Gastroesophageal sphincter (tissue), 4 donors: ENCODE measurements around the gene GUCA1A. TPM values are rescaled to one million over a fixed set of nuclear protein-coding genes. Genes with fewer than 3 reads are reported as not detected.

Experiments used
- ATAC-seq: fragments of 150-250 bp; one replicate; pipeline ENCODE4 v1.9.1; 2016; ENCODE audit warnings: mild to moderate bottlenecking, moderate library complexity
- H3K27ac ChIP-seq, 4 donors: fragments of 200-600 bp; sonication (generic) in 3 of 4; 1 replicate in 3 of 4; 2 replicates in 1 of 4; pipeline ENCODE4 v1.5.1; 2016 to 2019
- H3K27me3 ChIP-seq: fragments of 200-600 bp; sonication (generic); one replicate; pipeline ENCODE4 v1.5.1; 2019
- H3K36me3 ChIP-seq, 2 donors: fragments of 200-600 bp; sonication (generic); one replicate each; pipeline ENCODE4 v1.5.1; 2019; ENCODE audit warnings: control low read depth in 1 of 2
- H3K4me1 ChIP-seq, 3 donors: fragments of 200-600 bp; sonication (generic); 1 replicate in 2 of 3; 2 replicates in 1 of 3; pipeline ENCODE4 v1.5.1; 2016 to 2019; ENCODE audit warnings: control low read depth in 2 of 3
- H3K4me3 ChIP-seq, 2 donors: fragments of 200-600 bp; sonication (generic); one replicate each; pipeline ENCODE4 v1.5.1; 2019; ENCODE audit warnings: mild to moderate bottlenecking in 1 of 2, moderate library complexity in 1 of 2
- H3K9me3 ChIP-seq, 3 donors: fragments of 200-600 bp; sonication (generic); one replicate each; pipeline ENCODE4 v1.5.1; 2017 to 2019; ENCODE audit warnings: control low read depth in 2 of 3
- EP300 ChIP-seq: sonication (generic); formaldehyde crosslinking; IDR thresholded peaks from one replicate; pipeline ENCODE4 v1.6.1; 2017; ENCODE audit warnings: antibody characterized with exemption, mild to moderate bottlenecking
- POLR2A ChIP-seq, 2 donors: fragments of 450-650 bp; IDR thresholded peaks; one replicate each; pipeline ENCODE4 v1.6.1; 2017; ENCODE audit warnings: antibody characterized with exemption in 2 of 2, mild to moderate bottlenecking in 2 of 2, moderate library complexity in 1 of 2
- POLR2AphosphoS5 ChIP-seq: sonication (generic); formaldehyde crosslinking; IDR thresholded peaks from one replicate; pipeline ENCODE4 v1.6.1; 2017; ENCODE audit warnings: antibody characterized with exemption
- WGBS, 2 donors: methylation state at CpG; one replicate each; pipeline ENCODE4 v1.1.5; 2018; ENCODE audit warnings: low coverage in 1 of 2; 5-methylcytosine and 5-hydroxymethylcytosine counted together
- total RNA-seq, 4 donors: library from RNA; depleted of rRNA; stranded (reverse); fragments of >200 nt; gene quantifications; one replicate each; pipeline ENCODE4 v1.1.0, GENCODE V29; 2016
- TF ChIP-seq, protein P1 (sequence below), 4 experiments: fragments of 200-600 bp in 2 of 4; fragments of 450-650 bp in 2 of 4; sonication (generic) in 1 of 4; IDR thresholded peaks; one replicate each; pipeline ENCODE4 v1.5.1; 2017 to 2019; ENCODE audit warnings: antibody characterized with exemption in 4 of 4, mild to moderate bottlenecking in 2 of 4, moderate library complexity in 2 of 4

The GUCA1A gene
- total RNA-seq, 4 donors from 2014 or later, result 0.46 TPM; not detected in 3

DNA sequence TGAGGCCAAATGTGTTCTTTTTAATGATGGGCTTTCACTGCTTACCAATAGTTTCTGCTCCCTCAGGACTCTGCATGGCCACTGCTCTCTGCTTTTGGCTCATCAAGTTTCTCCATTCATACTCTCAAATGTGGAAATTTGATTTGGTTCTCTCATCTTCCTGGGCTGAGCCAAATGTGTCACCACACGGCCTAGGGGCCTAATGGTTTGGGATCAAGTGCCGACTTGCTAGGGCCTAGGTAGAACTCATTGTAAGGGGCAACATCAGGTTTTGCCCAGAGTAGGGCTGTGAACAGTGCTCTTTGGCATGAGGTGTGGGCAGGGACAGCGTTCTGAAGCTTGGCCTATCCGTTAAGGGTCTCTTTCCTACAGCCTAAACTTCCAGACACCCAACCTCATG lies 48.4 kb downstream of the GUCA1A start:
- no peak for TF ChIP-seq POLR2A (IDR thresholded peaks at IDR 0.05)
- TF ChIP-seq, protein P1, sequence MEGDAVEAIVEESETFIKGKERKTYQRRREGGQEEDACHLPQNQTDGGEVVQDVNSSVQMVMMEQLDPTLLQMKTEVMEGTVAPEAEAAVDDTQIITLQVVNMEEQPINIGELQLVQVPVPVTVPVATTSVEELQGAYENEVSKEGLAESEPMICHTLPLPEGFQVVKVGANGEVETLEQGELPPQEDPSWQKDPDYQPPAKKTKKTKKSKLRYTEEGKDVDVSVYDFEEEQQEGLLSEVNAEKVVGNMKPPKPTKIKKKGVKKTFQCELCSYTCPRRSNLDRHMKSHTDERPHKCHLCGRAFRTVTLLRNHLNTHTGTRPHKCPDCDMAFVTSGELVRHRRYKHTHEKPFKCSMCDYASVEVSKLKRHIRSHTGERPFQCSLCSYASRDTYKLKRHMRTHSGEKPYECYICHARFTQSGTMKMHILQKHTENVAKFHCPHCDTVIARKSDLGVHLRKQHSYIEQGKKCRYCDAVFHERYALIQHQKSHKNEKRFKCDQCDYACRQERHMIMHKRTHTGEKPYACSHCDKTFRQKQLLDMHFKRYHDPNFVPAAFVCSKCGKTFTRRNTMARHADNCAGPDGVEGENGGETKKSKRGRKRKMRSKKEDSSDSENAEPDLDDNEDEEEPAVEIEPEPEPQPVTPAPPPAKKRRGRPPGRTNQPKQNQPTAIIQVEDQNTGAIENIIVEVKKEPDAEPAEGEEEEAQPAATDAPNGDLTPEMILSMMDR (IDR thresholded peaks at IDR 0.05), result no peak
- no peak for TF ChIP-seq POLR2AphosphoS5
- no peak for TF ChIP-seq EP300
- Histone ChIP-seq H3K4me3 (no peak overlapping the region), H3K36me3 (peaks cover 0 to under 1% of the 10 kb centered on the region in 2 donors), H3K27me3 (no peaks in the 10 kb centered on the region), H3K4me1 (peaks cover 3 to 22% (median 3%) of the 10 kb centered on the region in 3 donors), H3K27ac (no peak overlapping the region), H3K9me3 (no peaks in the 10 kb centered on the region)
- no peak for ATAC-seq
- WGBS, 2 donors, result 71% methylated on average over 3 of the region's 4 CpGs; no CpG with 5 or more reads in 1 of the 2 donors

DNA sequence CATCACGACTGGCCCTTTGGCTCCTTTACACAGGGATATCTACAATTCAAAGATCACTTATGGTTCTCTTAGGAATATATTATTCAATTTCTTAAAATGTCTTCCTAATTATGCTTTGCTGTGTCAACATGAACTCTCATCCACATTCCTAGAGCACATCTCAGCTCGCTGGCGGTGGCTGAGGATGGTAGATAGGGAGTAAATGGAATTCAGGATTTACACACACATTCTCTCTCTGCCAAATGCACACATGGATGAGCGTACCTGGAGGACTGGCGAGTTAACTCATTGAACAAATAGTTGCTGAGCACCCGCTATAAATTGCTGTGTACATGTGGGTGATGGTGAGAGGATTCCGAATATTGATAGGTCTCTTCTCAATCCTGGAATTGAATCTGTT lies 49.3 kb downstream of the GUCA1A start:
- no peak for ATAC-seq
- no peak overlapping the region for H3K4me3 ChIP-seq
- H3K27ac ChIP-seq, result no peak overlapping the region
- no peaks in the 10 kb centered on the region for H3K9me3 ChIP-seq
- peaks cover 0 to 9% of the 10 kb centered on the region in 2 donors for H3K36me3 ChIP-seq
- 79 to 88% methylated on average over 5 to 6 of the region's 7 CpGs for WGBS, 2 donors
- H3K27me3 ChIP-seq, result no peaks in the 10 kb centered on the region
- TF ChIP-seq, protein P1 (IDR thresholded peaks at IDR 0.05), result no peak
- TF ChIP-seq POLR2A (IDR thresholded peaks at IDR 0.05) (no peak), POLR2AphosphoS5 (no peak), EP300 (no peak)
- H3K4me1 ChIP-seq, result peaks cover 0 to 19% (median 0%) of the 10 kb centered on the region in 3 donors

DNA sequence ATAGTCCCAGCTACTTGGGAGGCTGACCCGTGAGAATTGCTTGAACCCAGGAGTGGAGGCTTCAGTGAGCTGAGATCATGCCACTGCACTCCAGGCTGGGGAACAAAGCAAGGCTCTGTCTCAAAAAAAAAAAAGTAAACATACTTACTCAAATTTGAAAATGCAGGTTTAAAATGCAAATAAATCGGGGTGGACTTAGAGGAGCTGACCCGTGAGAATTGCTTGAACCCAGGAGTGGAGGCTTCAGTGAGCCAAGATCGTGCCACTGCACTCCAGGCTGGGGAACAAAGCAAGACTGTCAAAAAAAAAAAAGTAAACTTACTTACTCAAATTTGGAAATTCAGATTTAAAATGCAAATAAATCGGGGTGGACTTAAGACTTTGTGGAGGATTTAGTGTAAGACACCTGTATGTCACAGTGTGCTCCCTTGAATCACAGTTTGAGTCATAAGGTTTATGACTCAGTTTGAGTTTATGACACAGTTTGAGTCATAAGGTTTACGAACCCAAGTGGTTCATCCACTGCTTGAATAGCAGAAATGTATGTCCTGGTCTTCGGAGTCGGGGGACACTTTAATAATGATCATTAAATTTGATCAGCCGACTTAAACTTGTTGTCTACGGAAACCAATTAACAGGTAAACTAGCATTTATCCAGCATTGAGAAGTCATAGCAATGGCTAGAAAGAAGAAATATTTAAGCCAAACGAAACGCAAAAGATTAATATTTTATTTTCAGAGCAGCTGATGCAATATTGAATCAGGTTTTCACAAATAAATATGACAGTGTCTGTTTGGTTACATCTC lies 51.3 kb downstream of the GUCA1A start:
- no peaks in the 10 kb centered on the region for H3K27me3 ChIP-seq
- no peak for TF ChIP-seq POLR2A (IDR thresholded peaks at IDR 0.05)
- TF ChIP-seq, protein P1 (IDR thresholded peaks at IDR 0.05), result no peak
- no peak for TF ChIP-seq POLR2AphosphoS5
- no peak for TF ChIP-seq EP300
- 76% methylated on average over 5 to 12 of the region's 12 CpGs for WGBS, 2 donors
- no peak for ATAC-seq
- H3K27ac ChIP-seq, result no peak overlapping the region
- H3K4me1 ChIP-seq, result peaks cover 0 to 15% (median 0%) of the 10 kb centered on the region in 3 donors
- H3K9me3 ChIP-seq, result no peaks in the 10 kb centered on the region
- H3K4me3 ChIP-seq, result no peak overlapping the region
- peaks cover 0 to 29% of the 10 kb centered on the region in 2 donors for H3K36me3 ChIP-seq

DNA sequence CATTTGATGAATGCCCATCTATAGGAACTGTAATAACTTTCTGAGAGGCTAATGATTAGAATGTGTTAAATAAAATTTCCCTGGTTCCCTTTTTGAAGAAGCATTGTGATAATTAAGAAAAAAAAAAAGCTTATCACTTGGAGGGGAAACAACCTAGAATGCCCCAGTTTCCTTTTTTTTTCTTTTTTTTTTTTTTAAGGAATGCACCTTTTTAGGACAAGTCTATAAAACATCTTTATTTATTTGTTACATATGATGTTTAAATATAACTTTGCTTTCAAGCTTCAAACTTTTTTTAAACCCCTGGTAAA lies 51.8 kb downstream of the GUCA1A start:
- H3K36me3 ChIP-seq, result peaks cover 0 to 32% of the 10 kb centered on the region in 2 donors
- no peak overlapping the region for H3K4me3 ChIP-seq
- TF ChIP-seq, protein P1 (IDR thresholded peaks at IDR 0.05), result no peak
- no peak for TF ChIP-seq POLR2AphosphoS5
- no peak for TF ChIP-seq EP300
- TF ChIP-seq POLR2A (IDR thresholded peaks at IDR 0.05), result no peak
- no peak for ATAC-seq
- H3K4me1 ChIP-seq, result peaks cover 0 to 15% (median 0%) of the 10 kb centered on the region in 3 donors
- H3K27ac ChIP-seq, result no peak overlapping the region
- H3K27me3 ChIP-seq, result no peaks in the 10 kb centered on the region
- no peaks in the 10 kb centered on the region for H3K9me3 ChIP-seq

DNA sequence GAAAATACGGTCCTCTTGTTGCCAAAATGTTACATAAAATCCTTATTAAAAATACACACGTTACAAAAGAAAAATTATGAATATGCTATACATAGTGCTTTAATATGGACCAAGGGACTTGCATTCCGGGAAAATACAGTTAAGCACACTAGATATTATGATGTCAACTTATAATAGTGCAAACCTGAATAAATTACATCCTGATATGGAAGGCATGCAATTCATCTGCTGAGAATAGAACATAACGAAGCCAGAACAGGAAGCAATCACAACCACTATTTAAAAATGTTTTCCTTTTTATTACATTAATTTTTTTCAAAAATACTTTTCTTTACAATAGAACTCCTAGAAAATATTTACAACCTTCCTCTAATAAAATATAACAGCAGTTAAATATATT lies 52.3 kb downstream of the GUCA1A start:
- Histone ChIP-seq H3K4me1 (peaks cover 0 to 15% (median 0%) of the 10 kb centered on the region in 3 donors), H3K27me3 (no peaks in the 10 kb centered on the region), H3K9me3 (no peaks in the 10 kb centered on the region), H3K27ac (no peak overlapping the region), H3K36me3 (peaks cover 0 to 33% of the 10 kb centered on the region in 2 donors), H3K4me3 (no peak overlapping the region)
- ATAC-seq, result no peak
- TF ChIP-seq POLR2AphosphoS5 (no peak), EP300 (no peak), POLR2A (IDR thresholded peaks at IDR 0.05) (no peak)
- TF ChIP-seq, protein P1 (IDR thresholded peaks at IDR 0.05), result no peak
- 15 to 39% methylated on average over 4 of the region's 4 CpGs for WGBS, 2 donors
